Activated naive CD4-positive, alpha-beta T cell treated with anti-CD3 and anti-CD28 coated beads, Interleukin-2, amount 10 ng/mL, durations not matched to agents 7 days and 5 days (primary cell): ENCODE measurements around the gene CELF2.

Experiments
- CTCF ChIA-PET: fragments of 350-600 bp; sonication (Branson Sonifier 250); formaldehyde crosslinking; loops from one replicate; lab custom pipeline; 2021; ENCODE audit warnings: antibody characterized with exemption; lab: Charles Lee
- DNase-seq: peaks from one replicate; pipeline ENCODE4 v3.0.0-alpha.2; 2020
- H3K27ac Mint-ChIP-seq: one replicate; pipeline ENCODE4 v1.8.0; 2021; ENCODE audit warnings: mild to moderate bottlenecking, moderate library complexity, mixed read lengths
- H3K27me3 Mint-ChIP-seq: one replicate; pipeline ENCODE4 v1.8.0; 2021; ENCODE audit warnings: mild to moderate bottlenecking, mixed read lengths
- H3K36me3 Mint-ChIP-seq: one replicate; pipeline ENCODE4 v1.8.0; 2021; ENCODE audit warnings: mixed read lengths
- H3K4me1 Mint-ChIP-seq: one replicate; pipeline ENCODE4 v1.8.0; 2021; ENCODE audit warnings: mixed read lengths
- H3K4me3 Mint-ChIP-seq: one replicate; pipeline ENCODE4 v1.8.0; 2021; ENCODE audit warnings: mild to moderate bottlenecking, moderate library complexity, mixed read lengths
- H3K9me3 Mint-ChIP-seq: one replicate; pipeline ENCODE4 v1.8.0; 2021; ENCODE audit warnings: mixed read lengths

CELF2 gene

DNA sequence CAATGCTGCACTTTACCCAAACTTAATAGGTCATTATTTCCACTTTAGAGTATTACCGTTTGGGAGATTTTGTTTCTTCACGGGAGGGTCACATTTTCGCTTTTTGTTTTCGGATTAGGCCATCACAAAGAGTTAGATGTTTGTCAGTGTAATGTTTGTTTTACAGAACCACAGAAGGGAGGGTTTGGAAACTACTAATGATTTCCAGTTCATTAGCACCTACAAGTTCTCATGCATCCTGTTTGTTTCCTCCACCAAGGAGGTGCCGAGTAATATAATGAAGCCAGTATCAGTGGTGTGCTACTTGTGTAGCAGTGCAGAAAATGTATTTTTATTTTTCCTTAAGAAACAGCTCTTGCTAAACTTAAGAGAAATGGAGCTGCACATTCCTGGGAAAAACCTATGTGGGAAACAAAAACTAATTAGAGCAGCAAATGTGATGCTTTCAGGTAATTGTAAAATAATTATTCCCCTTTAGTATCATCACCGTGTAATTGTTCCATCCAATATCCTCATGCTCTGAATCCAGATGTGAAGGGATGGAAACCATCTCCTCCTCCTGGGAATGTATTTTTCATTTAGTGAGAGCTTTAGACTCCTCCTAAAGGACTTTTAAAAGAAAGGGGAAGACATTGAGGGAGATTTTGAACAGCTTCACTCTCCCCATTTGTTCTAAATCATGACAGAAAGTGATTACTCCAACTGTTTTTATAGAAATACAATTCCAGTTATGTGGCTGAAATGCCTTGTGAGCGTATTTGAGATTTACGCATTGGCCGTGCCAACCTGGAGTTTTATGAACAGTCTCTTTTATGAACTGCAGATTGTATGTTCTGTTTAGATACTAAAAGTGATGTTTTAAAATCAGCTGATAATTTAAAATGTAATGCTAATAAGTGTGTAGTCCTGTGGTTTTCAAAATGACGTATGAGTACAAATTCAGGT lies 5.6 kb downstream of the CELF2 start:
- H3K9me3 Mint-ChIP-seq: no peaks in the 10 kb centered on the region
- no peak overlapping the region for H3K27ac Mint-ChIP-seq
- no peak for DNase-seq
- peaks cover 1% of the 10 kb centered on the region for H3K36me3 Mint-ChIP-seq
- H3K27me3 Mint-ChIP-seq: peaks cover 40% of the 10 kb centered on the region
- peaks cover 8% of the 10 kb centered on the region for H3K4me1 Mint-ChIP-seq
- no peak overlapping the region for H3K4me3 Mint-ChIP-seq
- CTCF ChIA-PET: no interaction called here

GRCh38 chr10:11024596-11024995 lies 6.9 kb downstream of the CELF2 start:
- no peak for DNase-seq

GRCh38 chr10:11025978-11026377 lies 8.3 kb downstream of the CELF2 start:
- H3K36me3 Mint-ChIP-seq: no peaks in the 10 kb centered on the region
- H3K27me3 Mint-ChIP-seq: peaks cover 47% of the 10 kb centered on the region
- H3K4me3 Mint-ChIP-seq: no peak overlapping the region
- H3K9me3 Mint-ChIP-seq: no peaks in the 10 kb centered on the region
- CTCF ChIA-PET: no interaction called here
- no peaks in the 10 kb centered on the region for H3K4me1 Mint-ChIP-seq
- no peak for DNase-seq
- H3K27ac Mint-ChIP-seq: no peak overlapping the region

More at GRCh38 chr10:11024596-11024995, 6.9 kb downstream of the CELF2 start:
- no peak overlapping the region for H3K4me3 Mint-ChIP-seq
- CTCF ChIA-PET: no interaction called here
- no peak overlapping the region for H3K27ac Mint-ChIP-seq
- no peaks in the 10 kb centered on the region for H3K9me3 Mint-ChIP-seq
- H3K36me3 Mint-ChIP-seq: peaks cover 1% of the 10 kb centered on the region
- H3K27me3 Mint-ChIP-seq: peaks cover 41% of the 10 kb centered on the region
- H3K4me1 Mint-ChIP-seq: no peaks in the 10 kb centered on the region

- no peaks in the 10 kb centered on the region for H3K36me3 Mint-ChIP-seq
- H3K27ac Mint-ChIP-seq: no peak overlapping the region
- H3K4me3 Mint-ChIP-seq: no peak overlapping the region
- DNase-seq: no peak
- H3K27me3 Mint-ChIP-seq: peaks cover 47% of the 10 kb centered on the region
- no peaks in the 10 kb centered on the region for H3K9me3 Mint-ChIP-seq
- H3K4me1 Mint-ChIP-seq: no peaks in the 10 kb centered on the region
- CTCF ChIA-PET: no interaction called here
Measured at GRCh38 chr10:11026773-11027172, 9.1 kb downstream of the CELF2 start.

DNA sequence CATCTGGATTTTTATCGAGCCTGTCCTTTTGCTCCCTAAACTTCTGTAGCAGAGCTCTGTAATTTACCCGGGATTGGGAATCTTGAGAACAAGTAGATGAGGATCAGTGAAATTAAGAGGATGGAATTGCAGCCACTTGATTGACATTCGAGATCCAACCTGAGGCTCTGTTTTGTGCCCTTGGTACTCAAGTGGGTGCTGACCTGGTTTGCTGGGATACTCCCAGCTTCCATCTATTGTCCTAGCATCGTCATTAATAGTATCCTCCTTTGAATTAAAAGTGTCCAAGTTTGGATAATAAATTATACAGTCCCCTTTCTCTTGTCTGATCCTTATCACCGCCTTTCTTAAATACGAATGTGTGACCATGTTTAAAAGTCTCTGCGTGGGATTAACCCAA lies 17.1 kb downstream of the CELF2 start:
- DNase-seq: no peak
- CTCF ChIA-PET: interaction anchor here (0.6 to 1.1 kb wide), 3 partner anchors 18 to 177 kb away, joined by 3 to 6 read pairs (median 3); no protein-coding TSS in a partner anchor
- H3K4me1 Mint-ChIP-seq: peaks cover 4% of the 10 kb centered on the region
- H3K9me3 Mint-ChIP-seq: no peaks in the 10 kb centered on the region
- H3K27ac Mint-ChIP-seq: no peak overlapping the region
- H3K36me3 Mint-ChIP-seq: no peaks in the 10 kb centered on the region
- peaks cover 32% of the 10 kb centered on the region for H3K27me3 Mint-ChIP-seq
- H3K4me3 Mint-ChIP-seq: no peak overlapping the region

GRCh38 chr10:11035301-11035991 lies 17.8 kb downstream of the CELF2 start:
- CTCF ChIA-PET: interaction anchor here (0.6 to 1.3 kb wide), 3 partner anchors 19 to 1693 kb away, joined by 3 to 6 read pairs (median 4); no protein-coding TSS in a partner anchor
- no peak overlapping the region for H3K27ac Mint-ChIP-seq
- DNase-seq: no peak
- no peak overlapping the region for H3K4me3 Mint-ChIP-seq
- no peaks in the 10 kb centered on the region for H3K36me3 Mint-ChIP-seq
- peaks cover 4% of the 10 kb centered on the region for H3K4me1 Mint-ChIP-seq
- H3K9me3 Mint-ChIP-seq: no peaks in the 10 kb centered on the region
- peaks cover 29% of the 10 kb centered on the region for H3K27me3 Mint-ChIP-seq

- CTCF ChIA-PET: interaction anchor here (1.3 kb wide), 1 partner anchor 1694 kb away, joined by 4 read pairs; no protein-coding TSS in a partner anchor
- Mint-ChIP-seq H3K27me3 (peaks cover 24% of the 10 kb centered on the region), H3K36me3 (no peaks in the 10 kb centered on the region), H3K9me3 (no peaks in the 10 kb centered on the region), H3K4me3 (no peak overlapping the region), H3K4me1 (peaks cover 4% of the 10 kb centered on the region), H3K27ac (no peak overlapping the region)
- no peak for DNase-seq
Measured at GRCh38 chr10:11036424-11037011, 18.8 kb downstream of the CELF2 start.

- no peaks in the 10 kb centered on the region for H3K9me3 Mint-ChIP-seq
- no peak for DNase-seq
- H3K27me3 Mint-ChIP-seq: peaks cover 24% of the 10 kb centered on the region
- no peaks in the 10 kb centered on the region for H3K36me3 Mint-ChIP-seq
- CTCF ChIA-PET: no interaction called here
- no peak overlapping the region for H3K4me3 Mint-ChIP-seq
- peaks cover 4% of the 10 kb centered on the region for H3K4me1 Mint-ChIP-seq
- no peak overlapping the region for H3K27ac Mint-ChIP-seq
Measured at GRCh38 chr10:11037991-11038390, 20.3 kb downstream of the CELF2 start.

GRCh38 chr10:11042357-11042756 lies 24.7 kb downstream of the CELF2 start:
- no peak for DNase-seq
- no peaks in the 10 kb centered on the region for H3K9me3 Mint-ChIP-seq
- H3K4me1 Mint-ChIP-seq: no peaks in the 10 kb centered on the region
- no peak overlapping the region for H3K4me3 Mint-ChIP-seq
- CTCF ChIA-PET: no interaction called here
- peaks cover 25% of the 10 kb centered on the region for H3K27me3 Mint-ChIP-seq
- no peaks in the 10 kb centered on the region for H3K36me3 Mint-ChIP-seq
- no peak overlapping the region for H3K27ac Mint-ChIP-seq

- no peak overlapping the region for H3K27ac Mint-ChIP-seq
- CTCF ChIA-PET: no interaction called here
- H3K27me3 Mint-ChIP-seq: peaks cover 25% of the 10 kb centered on the region
- DNase-seq: no peak
- no peak overlapping the region for H3K4me3 Mint-ChIP-seq
- no peaks in the 10 kb centered on the region for H3K9me3 Mint-ChIP-seq
- no peaks in the 10 kb centered on the region for H3K4me1 Mint-ChIP-seq
- H3K36me3 Mint-ChIP-seq: no peaks in the 10 kb centered on the region
Measured at GRCh38 chr10:11043039-11043438, 25.4 kb downstream of the CELF2 start.

GRCh38 chr10:11043446-11044127 lies 25.9 kb downstream of the CELF2 start:
- CTCF ChIA-PET: no interaction called here
- peaks cover 24% of the 10 kb centered on the region for H3K27me3 Mint-ChIP-seq
- H3K4me1 Mint-ChIP-seq: no peaks in the 10 kb centered on the region
- H3K27ac Mint-ChIP-seq: no peak overlapping the region
- no peaks in the 10 kb centered on the region for H3K9me3 Mint-ChIP-seq
- no peaks in the 10 kb centered on the region for H3K36me3 Mint-ChIP-seq
- H3K4me3 Mint-ChIP-seq: no peak overlapping the region
- DNase-seq: no peak

DNA sequence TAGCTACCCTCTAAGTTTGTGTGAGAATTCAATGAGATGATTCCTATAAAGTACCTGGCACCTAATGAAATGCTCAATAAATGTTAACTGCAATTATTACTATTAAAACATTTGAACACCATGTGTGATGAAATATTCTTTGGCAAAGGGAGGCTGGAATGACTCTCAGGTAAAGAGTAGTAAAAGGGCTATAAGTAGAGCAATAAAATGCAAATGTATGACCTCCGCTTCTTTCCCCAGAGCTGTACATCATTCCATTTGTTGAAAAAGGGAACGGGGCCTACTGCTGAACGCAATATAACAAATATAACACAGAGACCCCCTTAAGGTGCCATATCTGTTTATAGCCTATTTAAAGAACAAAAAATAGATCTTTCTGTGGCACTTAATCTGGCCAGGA lies 27.8 kb downstream of the CELF2 start:
- no peak overlapping the region for H3K4me3 Mint-ChIP-seq
- no peaks in the 10 kb centered on the region for H3K9me3 Mint-ChIP-seq
- CTCF ChIA-PET: no interaction called here
- H3K36me3 Mint-ChIP-seq: no peaks in the 10 kb centered on the region
- DNase-seq: no peak
- no peak overlapping the region for H3K27ac Mint-ChIP-seq
- H3K4me1 Mint-ChIP-seq: no peaks in the 10 kb centered on the region
- H3K27me3 Mint-ChIP-seq: peaks cover 26% of the 10 kb centered on the region

GRCh38 chr10:11045995-11046775 lies 28.5 kb downstream of the CELF2 start:
- Mint-ChIP-seq H3K9me3 (no peaks in the 10 kb centered on the region), H3K27ac (no peak overlapping the region)
- CTCF ChIA-PET: no interaction called here

More at GRCh38 chr10:11045995-11046775, 28.5 kb downstream of the CELF2 start:
- no peak for DNase-seq
- H3K27me3 Mint-ChIP-seq: peaks cover 32% of the 10 kb centered on the region
- no peaks in the 10 kb centered on the region for H3K36me3 Mint-ChIP-seq
- no peak overlapping the region for H3K4me3 Mint-ChIP-seq
- H3K4me1 Mint-ChIP-seq: peaks cover 4% of the 10 kb centered on the region
